ENCODE results near the gene FXYD6. TPM values are rescaled to one million over a fixed set of nuclear protein-coding genes. Genes with fewer than 3 reads are reported as not detected.

The FXYD6 gene
- total RNA-seq, 1 donor from 2014 or later: 113 TPM

- Mint-ChIP-seq H3K36me3 (ENCODE audit: low read depth) (peaks cover 9% of the 10 kb centered on the region), H3K9me3 (no peaks in the 10 kb centered on the region)
Measured at GRCh38 chr11:117843666-117844484, 32.6 kb downstream of the FXYD6 start.

DNA sequence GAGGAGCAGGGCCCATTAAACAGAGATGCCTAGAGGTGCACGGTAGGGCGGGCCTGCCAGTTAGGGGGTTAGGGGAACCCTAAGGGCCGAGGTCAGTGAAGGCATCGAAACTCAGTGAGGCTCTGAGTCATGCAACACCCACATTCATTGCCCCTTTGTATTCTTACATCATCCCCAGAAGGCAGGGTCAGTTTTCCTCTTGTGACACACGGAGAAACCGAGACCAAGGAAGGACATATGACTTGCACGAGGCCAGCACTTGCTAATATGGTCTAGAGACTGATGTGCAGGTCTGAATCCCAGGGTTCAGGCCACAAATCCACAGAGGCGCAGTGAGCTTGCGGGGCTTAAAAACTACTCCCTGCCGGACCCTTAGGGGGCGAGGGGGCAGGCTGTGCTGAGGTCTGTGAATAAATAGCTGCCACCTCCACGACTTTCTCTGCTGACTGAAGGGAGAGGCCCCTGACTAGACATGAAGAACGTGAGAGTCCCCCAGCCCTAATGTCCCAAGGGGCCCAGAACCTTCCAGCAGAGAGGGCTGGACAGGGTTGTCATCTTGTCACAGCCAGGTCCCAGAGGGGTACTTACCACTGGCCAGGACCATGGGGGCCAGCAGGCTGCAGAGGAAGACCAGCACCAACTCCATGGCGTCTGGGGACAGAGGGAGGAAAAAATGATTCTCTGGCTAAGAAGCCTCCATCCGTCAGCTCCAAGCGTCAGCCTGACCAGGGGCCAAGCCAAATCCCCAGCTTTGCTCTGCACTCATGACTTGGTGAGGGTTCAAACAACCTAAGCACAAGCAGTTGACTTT lies 34.1 kb downstream of the FXYD6 start:
- Mint-ChIP-seq H3K27me3 (ENCODE audit: low read depth) (no peaks in the 10 kb centered on the region), H3K4me1 (peaks cover 5% of the 10 kb centered on the region)

More at GRCh38 chr11:117843666-117844484, 32.6 kb downstream of the FXYD6 start:
- Mint-ChIP-seq H3K4me3 (no peak overlapping the region), H3K4me1 (no peaks in the 10 kb centered on the region), H3K27ac (ENCODE audit: unreplicated experiment) (no peak overlapping the region), H3K27me3 (ENCODE audit: low read depth) (no peaks in the 10 kb centered on the region)
- peak; percentile 85 for DNase-seq (ENCODE audit: low read depth, low spot score)
- TF ChIP-seq CTCF (conservative IDR thresholded peaks at IDR 0.05): peak; percentile 99

DNA sequence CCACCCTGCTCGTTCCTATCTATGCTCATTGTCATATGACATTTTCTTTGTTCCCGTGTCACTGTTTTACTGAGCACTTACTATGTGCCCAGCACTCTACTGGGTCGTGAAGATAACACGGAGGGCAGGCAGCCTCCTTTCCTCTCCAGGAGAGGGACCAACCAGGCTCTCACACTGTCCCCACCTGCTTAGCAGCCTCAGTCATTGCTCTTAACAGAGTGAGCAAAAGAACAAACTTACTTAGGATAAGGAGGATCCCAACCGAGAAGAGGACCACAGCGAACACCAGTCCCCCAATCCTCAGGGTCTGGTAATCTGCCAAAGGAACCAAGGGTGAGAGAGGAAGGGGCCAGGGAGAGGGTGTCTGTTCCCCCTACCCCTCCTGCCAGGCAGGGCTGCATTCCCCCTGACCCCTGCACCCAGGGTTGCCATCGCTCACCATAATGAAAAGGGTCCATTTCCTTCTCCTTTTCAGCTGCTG lies 34.9 kb downstream of the FXYD6 start:
- Mint-ChIP-seq H3K27me3 (ENCODE audit: low read depth) (no peaks in the 10 kb centered on the region), H3K4me1 (peaks cover 13% of the 10 kb centered on the region), H3K9me3 (no peaks in the 10 kb centered on the region), H3K27ac (ENCODE audit: unreplicated experiment) (no peak overlapping the region), H3K36me3 (ENCODE audit: low read depth) (no peaks in the 10 kb centered on the region), H3K4me3 (no peak overlapping the region)
- no peak for TF ChIP-seq CTCF (conservative IDR thresholded peaks at IDR 0.05)
- DNase-seq (ENCODE audit: low read depth, low spot score): no peak

More for the DNA sequence above, 34.1 kb downstream of the FXYD6 start:
- peaks cover 3% of the 10 kb centered on the region for H3K36me3 Mint-ChIP-seq (ENCODE audit: low read depth)
- TF ChIP-seq CTCF (conservative IDR thresholded peaks at IDR 0.05): no peak
- peak overlapping the region; percentile 12 for H3K27ac Mint-ChIP-seq (ENCODE audit: unreplicated experiment)
- no peaks in the 10 kb centered on the region for H3K9me3 Mint-ChIP-seq
- no peak overlapping the region for H3K4me3 Mint-ChIP-seq
- DNase-seq (ENCODE audit: low read depth, low spot score): no peak

- Mint-ChIP-seq H3K36me3 (ENCODE audit: low read depth) (no peaks in the 10 kb centered on the region), H3K4me1 (peaks cover 16% of the 10 kb centered on the region), H3K27ac (ENCODE audit: unreplicated experiment) (no peak overlapping the region), H3K4me3 (no peak overlapping the region), H3K9me3 (no peaks in the 10 kb centered on the region), H3K27me3 (ENCODE audit: low read depth) (no peaks in the 10 kb centered on the region)
- no peak for TF ChIP-seq CTCF (conservative IDR thresholded peaks at IDR 0.05)
- no peak for DNase-seq (ENCODE audit: low read depth, low spot score)
Measured at GRCh38 chr11:117840881-117841550, 35.4 kb downstream of the FXYD6 start.
